Right ventricle myocardium superior (tissue), 1 donor: Measurements from ENCODE around the gene MTCH1. TPM values are rescaled to one million over a fixed set of nuclear protein-coding genes. Genes with fewer than 3 reads are reported as not detected.
A peak's percentile ranks its signal among the peaks of the same experiment; 100 is the strongest.

ENCODE experiments used
- ATAC-seq: fragments of 200-7000 bp; cut with Tn5 transposase; one replicate; pipeline ENCODE4 v1.9.1; 2020; ENCODE audit warnings: mild to moderate bottlenecking; ENCODE audit not compliant: poor library complexity
- DNase-seq: peaks from one replicate; pipeline ENCODE4 v3.0.0-alpha.2; 2020
- intact Hi-C: fragments of 100-400 bp; cut with DNase I; formaldehyde crosslinking; loops from one replicate; pipeline ENCODE4 v1.11.2; 2022
- long read RNA-seq: library from polyadenylated mRNA; unstranded; transcript quantifications from one replicate; pipeline ENCODE4 v2.0.0, GENCODE V29; 2021
- total RNA-seq: library from RNA; stranded (reverse); fragmentation: NEBNext Ultra II Directional; extraction: Animal tissue kit (Norgen Biotek cat#: 25700); gene quantifications from one replicate; pipeline ENCODE4 v1.2.1, GENCODE V29; 2021
- donor health status: DM: no; HTN: yes; CAD: no; lungs with severe emphysema.

The MTCH1 gene, protein sequence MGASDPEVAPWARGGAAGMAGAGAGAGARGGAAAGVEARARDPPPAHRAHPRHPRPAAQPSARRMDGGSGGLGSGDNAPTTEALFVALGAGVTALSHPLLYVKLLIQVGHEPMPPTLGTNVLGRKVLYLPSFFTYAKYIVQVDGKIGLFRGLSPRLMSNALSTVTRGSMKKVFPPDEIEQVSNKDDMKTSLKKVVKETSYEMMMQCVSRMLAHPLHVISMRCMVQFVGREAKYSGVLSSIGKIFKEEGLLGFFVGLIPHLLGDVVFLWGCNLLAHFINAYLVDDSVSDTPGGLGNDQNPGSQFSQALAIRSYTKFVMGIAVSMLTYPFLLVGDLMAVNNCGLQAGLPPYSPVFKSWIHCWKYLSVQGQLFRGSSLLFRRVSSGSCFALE
- 205 TPM for total RNA-seq
- long read RNA-seq, transcript MTCH1-201 (12 exons, 2,006 nt) = minor isoform, 574 of 1,397 reads
- long read RNA-seq, transcript MTCH1-202 (12 exons, 2,057 nt) = major isoform, 671 of 1,397 reads
- long read RNA-seq, transcript MTCH1-204 (11 exons, 1,572 nt) = minor isoform, 8 of 1,397 reads
- long read RNA-seq, partial matches to known transcripts = 43 of 1,397 reads
- long read RNA-seq, other reads (novel, unspliced or antisense) = 101 of 1,397 reads

DNA sequence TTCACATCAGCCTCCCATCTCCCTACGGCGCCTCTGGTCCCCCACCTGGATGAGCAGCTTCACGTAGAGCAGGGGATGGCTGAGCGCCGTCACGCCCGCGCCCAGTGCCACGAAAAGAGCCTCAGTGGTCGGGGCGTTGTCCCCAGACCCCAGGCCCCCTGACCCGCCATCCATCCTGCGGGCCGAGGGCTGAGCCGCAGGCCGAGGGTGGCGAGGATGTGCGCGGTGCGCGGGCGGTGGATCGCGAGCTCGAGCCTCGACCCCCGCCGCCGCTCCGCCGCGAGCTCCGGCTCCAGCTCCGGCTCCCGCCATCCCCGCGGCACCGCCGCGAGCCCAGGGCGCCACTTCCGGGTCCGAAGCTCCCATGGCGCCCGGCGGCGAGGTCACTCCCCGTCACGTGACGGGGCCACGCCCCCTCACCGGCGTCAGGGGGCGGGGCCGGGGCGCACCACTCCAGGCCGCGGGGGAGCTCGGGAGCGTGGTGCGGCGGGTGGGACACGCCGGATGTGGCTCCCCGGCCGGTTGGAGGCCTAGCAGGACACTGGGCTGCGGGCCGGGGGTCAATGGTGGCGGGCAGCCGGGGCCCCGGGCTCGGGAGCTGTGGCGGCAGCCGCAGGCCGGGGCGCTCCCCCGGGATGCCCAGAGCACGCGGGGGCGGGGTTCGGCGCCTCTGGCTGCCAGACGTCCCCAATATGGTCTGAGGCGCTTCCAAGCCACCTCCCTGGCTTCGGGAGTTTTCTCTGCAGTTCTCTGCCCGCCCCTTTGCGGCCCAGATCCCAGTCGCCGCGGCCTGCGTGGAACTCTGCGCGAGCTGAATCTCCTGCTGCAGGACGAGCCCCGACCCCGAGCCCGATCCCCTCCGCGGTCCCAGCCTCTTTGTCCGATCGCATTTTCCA, at the start of gene MTCH1:
MTCH1 (minus strand) TSS at position 389 of the 896 bp plus-strand sequence; CDS start at position 366, 23 bp downstream.
- ATAC-seq (peak; percentile 97), DNase-seq (peak; percentile 94)
- intact Hi-C loops = no loop called here

DNA sequence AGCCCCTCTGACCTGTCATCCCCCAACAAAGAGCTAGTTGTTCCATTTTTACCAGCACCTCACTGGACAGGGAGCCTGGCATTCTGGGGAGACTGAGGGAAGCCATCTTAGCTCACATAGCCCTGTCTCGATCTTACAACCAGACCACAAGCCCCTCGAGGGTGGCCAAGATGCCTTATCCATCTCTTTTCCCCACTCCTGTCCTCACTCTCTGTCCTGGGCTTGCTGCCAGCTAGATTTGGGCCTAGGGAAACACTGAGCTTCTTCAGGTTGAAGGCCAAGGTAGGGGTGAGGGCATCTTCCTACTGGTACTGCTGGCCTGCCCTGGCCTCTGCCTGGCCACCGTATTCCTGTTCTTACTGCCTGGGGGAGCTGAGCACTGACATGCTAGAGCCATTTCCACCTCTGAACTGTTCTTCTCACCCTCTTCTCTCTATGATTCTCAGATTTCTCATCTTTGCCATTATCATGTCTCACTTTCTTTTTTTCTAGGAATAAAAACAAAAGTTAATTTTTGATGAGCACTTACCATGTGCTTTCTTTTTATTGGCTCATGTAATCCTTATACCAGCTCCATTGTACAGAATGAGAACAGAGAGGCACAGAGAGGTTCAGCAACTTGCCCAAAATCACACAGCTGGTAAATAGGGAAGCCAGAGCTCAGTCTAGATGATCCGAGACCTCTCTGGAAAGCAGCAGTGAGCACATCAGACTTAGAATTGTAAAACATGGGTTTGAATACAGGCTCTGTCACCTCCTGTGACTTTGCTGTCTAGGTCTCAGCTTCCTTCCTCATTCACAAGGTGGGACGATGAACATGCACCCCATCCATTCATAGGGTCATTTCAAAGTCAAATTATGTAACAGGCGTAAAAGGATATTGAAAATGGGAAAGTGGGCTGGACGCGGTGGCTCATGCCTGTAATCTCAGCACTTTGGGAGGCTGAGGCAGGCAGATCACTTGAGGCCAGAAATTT, 48.1 kb upstream of the MTCH1 start:
- DNase-seq (no peak), ATAC-seq (no peak)
- intact Hi-C loops = no loop called here

DNA sequence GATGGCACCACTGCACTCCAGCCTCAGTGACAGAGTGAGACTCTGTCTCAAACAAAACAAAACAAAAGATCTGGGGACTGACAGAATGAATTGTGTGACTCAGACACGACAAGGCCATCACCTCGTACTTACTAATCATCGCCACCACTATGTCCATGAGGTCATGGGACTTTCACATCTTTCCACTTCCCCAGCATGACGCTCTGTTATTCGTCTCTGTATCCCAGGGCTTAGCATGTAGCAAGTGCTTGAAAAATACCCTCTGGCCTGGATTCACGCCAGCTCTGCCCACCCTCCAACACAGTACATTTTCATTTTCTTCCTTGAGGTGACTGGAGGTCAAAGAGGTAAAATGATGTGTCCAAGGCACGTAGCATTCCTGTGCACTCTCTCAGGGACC, 47.3 kb upstream of the MTCH1 start:
- intact Hi-C loops = no loop called here
- no peak for DNase-seq
- no peak for ATAC-seq

DNA sequence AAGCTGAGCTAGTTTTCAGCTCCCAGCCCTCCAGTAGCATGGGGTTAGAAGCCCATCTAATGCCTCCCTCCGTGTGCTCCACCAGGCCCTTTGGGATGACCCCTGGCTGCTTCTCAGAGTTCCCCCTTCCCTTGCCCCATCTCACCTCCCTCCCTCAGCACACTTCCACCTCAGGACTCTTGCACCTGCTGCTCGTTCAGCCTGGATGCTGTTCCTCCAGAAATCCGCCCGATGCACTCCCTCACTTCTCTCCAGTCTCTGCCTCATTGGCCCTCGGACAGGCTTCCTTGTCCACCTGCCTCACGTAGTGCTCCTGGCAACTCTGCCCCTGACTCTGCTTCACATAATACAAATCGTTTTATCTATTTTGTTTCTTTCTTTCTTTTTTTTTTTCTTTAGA, 46.2 kb upstream of the MTCH1 start:
- ATAC-seq (no peak), DNase-seq (no peak)
- intact Hi-C loops = no loop called here

DNA sequence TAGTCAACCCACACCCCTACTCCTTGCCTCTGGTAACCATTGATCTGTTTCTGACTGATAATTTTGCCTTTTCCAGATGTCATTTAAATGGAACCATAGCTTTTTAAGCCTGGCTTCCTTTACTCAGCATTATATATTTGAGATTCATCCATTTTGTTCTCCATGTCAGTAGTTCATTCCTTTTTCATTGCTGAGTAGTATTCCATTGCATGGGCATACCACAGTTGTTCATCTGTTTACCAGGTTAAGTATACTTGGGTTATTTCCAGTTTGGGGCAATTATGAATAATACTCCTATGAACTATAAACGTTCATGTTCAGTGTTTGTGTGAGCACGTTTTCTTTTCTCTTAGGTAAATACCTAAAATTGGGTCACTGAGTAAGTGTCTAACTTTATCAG, 44.6 kb upstream of the MTCH1 start:
- ATAC-seq = no peak
- DNase-seq = no peak
- intact Hi-C loops = no loop called here

DNA sequence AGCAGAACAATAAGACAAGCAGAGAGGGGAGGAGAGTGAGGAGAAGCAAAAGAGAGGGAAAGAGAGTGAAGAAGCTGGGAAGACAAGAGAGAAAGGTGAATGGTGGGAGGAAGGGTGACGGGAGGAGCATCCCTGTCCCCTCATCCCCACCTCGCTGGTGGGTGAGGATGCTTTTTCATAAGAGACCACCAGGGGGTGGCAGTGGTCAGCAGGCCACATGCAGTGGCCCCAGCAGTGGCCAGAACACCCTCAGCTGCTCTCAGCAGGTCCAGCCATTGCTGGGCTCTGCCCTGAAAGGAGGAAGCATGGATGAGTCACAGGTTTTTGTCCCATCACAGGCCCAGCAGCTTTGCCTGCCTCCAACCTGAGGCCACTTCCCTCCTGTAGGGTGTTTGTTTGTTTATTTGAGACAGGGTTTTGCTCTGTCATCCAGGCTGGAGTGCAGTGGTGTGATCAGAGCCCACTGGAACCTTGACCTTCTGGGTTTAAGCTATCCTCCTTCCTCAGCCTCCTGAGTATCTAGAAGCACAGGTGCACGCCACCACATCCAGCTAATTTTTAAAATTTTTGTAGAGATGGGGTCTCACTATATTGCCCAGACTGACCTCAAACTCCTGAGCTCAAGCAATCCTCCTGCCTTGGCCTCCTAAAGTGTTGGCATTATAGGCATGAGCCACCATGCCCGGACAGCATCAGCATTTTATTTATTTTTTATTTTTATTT, 43.4 kb upstream of the MTCH1 start:
- DNase-seq (peak; percentile 84), ATAC-seq (peak; percentile 90)
- intact Hi-C loops = no loop called here

DNA sequence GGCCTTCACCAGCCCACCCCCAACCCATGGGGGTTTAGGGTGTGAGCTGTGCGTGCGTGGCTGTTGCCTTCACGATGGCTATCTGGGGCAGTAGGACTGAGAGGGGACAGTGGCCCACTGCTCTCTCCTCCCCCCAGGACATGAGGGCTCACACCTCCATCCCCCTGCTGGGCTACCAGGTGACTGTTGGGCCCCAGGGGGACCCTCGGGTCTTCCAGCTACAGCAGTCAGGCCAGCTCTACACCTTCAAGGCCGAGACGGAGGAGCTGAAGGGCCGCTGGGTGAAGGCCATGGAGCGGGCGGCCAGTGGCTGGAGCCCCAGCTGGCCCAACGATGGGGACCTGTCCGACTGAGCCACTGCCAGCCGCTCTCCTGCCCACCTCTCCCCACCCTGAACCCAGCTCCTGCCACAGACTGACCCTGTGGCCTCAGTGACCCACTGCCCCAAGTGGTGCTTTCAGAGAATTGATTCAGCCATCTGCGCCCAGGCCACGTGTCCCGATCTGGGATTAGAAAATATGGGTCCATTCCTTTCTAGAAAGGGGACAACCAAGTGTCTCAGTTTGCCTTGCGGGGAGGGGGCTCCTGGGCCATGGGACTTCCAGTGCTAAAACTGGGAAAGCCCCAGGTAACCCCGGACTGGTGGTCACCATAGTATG, 41.9 kb upstream of the MTCH1 start:
- ATAC-seq (no peak), DNase-seq (no peak)
- intact Hi-C loops = no loop called here

DNA sequence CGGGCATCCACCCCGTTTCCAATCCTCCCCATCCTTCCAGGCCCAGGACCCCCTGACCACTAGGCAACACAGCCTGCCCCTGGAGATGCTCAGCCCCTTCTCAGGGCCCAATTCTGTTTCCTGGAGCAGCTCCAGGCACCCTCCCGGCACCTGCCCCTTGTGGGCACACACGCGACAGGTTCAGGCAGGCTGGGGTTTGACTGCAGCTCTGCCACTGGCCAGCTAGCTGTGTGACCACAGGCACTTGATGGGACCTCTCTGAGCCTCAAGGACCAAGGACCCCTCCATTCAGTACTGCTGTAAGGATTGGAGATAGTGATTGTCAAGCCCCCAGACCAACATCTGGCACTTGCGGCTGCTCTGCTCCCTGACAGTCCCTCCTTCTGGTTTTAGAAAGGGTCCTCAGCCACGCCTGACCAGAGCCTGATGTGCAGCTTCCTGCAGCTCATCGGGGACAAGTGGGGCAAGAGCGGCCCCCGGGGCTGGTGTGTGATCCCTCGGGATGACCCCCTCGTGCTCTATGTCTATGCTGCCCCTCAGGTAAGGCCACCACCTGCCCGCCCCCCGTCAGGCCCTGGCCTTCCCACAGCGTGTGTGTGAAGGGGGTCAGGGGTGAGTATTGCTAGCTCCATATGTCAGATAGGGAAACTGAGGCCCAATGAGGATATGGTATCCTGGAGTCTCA, 41.2 kb upstream of the MTCH1 start:
- intact Hi-C loops = no loop called here
- DNase-seq (no peak), ATAC-seq (no peak)

DNA sequence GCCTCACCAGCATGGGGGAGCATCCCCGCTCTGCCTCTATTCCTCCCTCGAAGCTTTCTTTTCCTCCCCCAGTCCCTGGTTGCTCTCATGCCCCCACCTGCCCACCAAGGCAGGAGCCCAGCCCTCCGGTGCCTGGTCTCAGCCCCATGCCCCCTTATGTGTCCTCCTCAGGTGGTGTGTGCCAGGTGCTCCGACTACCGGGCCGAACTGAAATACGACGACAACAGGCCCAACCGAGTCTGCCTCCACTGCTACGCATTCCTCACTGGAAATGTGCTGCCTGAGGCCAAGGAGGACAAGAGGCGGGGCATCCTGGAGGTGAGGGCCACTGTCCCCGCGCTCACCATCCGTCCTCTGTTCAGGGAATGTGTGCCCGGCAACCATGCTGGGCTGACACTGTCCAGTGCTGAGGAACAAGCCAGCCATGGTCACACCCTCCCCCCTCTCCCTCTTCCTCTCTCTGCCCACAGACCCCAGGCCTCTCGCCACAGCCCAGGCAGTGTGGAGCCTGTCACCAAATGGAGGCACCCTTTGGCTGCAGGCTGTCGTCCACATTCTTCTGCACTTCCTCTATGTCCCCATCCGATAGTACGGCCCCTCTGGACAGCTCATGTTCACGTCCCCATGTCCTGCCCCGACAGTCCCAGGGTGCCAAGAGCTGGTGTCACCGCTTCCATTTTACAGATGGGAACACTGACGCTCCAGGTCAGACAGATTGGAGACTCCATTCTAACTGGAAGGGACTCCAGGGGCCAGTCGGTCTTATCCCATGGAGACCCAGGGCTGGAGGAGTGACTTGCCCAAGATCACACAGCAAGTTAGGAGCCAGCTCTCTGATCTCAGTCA, 39.8 kb upstream of the MTCH1 start:
- DNase-seq = no peak
- ATAC-seq = no peak
- intact Hi-C loops = no loop called here

DNA sequence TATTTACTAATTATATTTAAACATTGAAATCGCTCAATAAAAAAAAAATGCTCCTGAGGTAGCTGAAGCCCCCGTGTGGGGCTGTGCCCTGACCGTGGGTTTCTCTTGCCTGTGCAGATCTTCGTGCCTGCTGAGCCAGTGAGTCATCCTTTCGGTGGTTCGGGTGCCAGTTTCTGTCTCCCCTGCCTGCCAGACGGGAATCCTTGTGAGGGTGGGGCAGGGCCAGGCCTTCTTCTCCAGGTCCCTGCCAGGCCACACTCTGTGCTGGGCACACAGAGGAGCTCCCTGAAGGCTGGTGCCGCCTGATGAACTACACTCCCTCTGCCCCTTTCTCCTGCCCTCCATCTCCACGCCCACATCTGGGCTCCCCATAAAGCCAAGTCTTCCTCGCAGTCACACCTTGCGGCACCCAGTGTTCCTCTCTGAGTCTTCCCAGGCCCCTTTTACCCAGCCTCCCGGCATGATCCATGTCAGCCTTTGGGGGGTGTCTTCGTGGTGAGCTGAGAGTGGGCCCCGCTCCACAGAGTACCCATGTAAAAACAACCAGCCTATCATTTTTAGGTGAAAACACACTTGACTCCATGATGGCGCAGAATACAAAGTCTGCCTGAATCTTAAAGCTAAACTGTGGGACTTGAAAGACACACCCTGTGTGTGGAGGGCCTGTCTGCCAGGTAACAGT, 38.8 kb upstream of the MTCH1 start:
- ATAC-seq (no peak), DNase-seq (no peak)
- intact Hi-C loops = no loop called here

DNA sequence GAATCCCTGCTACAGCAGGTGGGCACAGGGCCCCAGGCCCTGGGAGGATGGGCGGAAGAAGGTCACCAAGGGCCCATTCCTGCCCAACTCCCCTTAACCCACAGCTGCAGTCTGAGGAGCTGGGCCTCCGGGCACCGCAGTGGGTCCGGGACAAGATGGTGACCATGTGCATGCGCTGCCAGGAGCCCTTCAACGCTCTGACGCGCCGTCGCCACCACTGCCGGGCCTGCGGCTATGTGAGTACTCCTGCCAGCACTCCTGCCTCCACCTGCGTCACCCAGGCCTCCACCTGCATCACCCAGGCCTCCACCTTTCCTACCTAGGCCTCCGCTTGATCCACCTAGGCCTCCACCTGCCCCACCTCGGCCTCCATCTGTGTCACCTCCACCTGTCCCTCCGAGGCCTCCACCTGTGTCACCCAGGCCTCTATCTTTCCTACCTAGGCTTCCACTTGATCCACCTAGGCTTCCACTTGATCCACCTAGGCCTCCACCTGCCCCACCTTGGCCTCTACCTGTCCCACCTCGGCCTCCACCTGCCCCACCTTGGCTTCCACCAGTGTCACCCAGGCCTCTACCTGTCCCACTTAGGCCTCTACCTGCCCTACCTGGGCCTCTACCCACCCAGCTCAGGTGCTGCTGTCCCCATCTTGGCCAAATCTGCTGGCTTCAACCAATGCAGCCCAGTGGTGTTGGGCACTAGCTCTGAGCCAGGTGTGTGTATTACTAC, 36.3 kb upstream of the MTCH1 start:
- intact Hi-C loops = no loop called here
- DNase-seq = no peak
- no peak for ATAC-seq

DNA sequence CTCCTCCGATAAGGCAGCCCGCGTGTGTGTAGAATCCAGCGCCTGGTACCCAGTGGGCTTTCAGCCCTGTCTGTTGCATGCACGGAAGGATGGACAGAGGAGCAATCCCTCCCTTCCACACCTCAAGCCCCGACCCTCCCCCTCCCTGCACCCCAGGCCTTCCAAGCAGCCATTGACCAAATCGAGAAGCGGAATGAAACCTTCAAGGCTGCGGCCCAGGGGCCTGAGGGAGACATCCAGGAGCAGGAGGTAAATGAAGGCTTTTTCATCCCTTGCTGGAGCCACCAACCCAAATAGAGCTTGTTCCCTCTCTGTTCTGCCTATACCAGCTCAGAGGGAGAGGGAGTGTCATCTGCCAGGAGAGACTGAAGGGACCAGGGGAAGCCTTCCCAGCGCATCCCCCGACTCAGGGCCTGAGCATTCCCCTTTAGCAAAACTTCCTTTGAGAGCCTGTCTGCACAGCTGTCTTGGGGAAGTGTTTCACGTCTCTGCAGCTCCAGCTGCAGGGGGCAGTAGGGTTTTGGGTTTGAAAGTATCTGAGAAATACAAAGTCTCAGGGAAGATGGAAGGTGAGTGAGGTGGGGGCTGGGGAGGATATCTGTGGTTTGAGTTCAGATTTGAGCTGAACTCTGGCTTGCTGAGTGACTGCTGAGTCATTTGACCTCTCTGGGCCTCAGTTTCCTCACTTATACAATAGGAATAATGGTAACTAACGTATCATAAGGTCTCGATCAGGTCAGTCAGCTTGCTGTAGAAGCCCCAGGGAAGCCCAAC, 35.5 kb upstream of the MTCH1 start:
- intact Hi-C loops = no loop called here
- no peak for DNase-seq

DNA sequence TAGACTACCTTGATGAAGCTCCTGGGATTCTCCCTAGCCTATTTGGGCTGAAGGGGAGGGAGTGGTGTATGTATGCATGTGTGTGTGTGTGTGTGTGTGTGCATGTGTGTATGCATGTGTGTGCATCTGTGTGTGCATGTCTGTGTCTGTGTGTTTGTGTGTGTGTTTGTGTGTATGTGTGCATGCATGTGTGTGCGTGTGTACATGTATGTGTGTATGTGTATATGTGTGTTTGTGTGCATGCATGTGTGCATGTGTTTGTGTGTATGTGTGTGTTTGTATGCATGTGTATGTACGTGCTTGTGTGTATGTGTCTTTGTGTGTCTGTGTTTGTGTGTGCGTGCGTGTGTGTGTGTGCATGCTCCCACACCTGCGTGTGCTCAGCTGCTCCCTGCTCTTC, 34.8 kb upstream of the MTCH1 start:
- intact Hi-C loops = no loop called here
- DNase-seq = no peak
- ATAC-seq = no peak

More for the DNA sequence above, 35.5 kb upstream of the MTCH1 start:
- no peak for ATAC-seq

DNA sequence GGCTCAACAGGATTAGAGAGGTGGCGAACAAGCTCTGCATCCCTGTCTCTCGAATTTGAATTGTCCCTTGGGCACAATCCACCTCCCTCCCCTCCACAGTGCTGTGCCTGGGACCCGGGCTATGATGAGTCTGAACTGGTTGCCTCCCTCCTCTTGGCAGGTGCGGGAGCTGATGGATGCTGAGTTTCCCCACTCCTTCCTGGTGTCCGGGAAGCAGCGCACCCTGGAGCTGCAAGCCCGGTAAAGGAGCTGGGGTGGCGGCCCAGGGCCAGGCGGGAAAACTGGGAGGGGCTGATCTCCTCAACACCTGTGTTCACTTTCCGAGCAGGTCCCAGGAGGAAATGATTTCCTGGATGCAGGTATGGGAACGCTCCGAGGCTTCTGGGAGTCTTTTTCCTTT, 34.4 kb upstream of the MTCH1 start:
- no peak for ATAC-seq
- intact Hi-C loops = no loop called here

More for the DNA sequence above, 34.4 kb upstream of the MTCH1 start:
- DNase-seq = no peak
